Esophagus muscularis mucosa (tissue), 4 donors: Measurements from ENCODE around the gene ZYX.

Experiments
- CTCF ChIP-seq, 3 experiments: fragments of 200-600 bp in 2 of 3; fragments of 450-650 bp in 1 of 3; sonication (generic) in 2 of 3; IDR thresholded peaks; one replicate each; pipeline ENCODE4 v1.5.1; 2017 to 2019; ENCODE audit warnings: antibody characterized with exemption in 3 of 3, mild to moderate bottlenecking in 2 of 3, moderate library complexity in 1 of 3
- EP300 ChIP-seq: sonication (generic); formaldehyde crosslinking; IDR thresholded peaks from one replicate; pipeline ENCODE4 v1.6.1; 2017; ENCODE audit warnings: antibody characterized with exemption
- POLR2A ChIP-seq: fragments of 450-650 bp; IDR thresholded peaks from one replicate; pipeline ENCODE4 v1.6.1; 2017; ENCODE audit warnings: antibody characterized with exemption, moderate library complexity, mild to moderate bottlenecking, low read depth
- POLR2AphosphoS5 ChIP-seq, 2 donors: sonication (generic); formaldehyde crosslinking; IDR thresholded peaks; one replicate each; pipeline ENCODE4 v1.6.1; 2017; ENCODE audit warnings: antibody characterized with exemption in 2 of 2

- TF ChIP-seq CTCF (IDR thresholded peaks at IDR 0.05): peak; percentile 75 to 80 (median 78)
- no peak for TF ChIP-seq POLR2A
- no peak for TF ChIP-seq POLR2AphosphoS5 (IDR thresholded peaks at IDR 0.05)
- no peak for TF ChIP-seq EP300
Measured at GRCh38 chr7:143416565-143417149, 35.5 kb downstream of the ZYX start.
